ENCODE results near the gene SH2D7. TPM values are rescaled to one million over a fixed set of nuclear protein-coding genes. Genes with fewer than 3 reads are reported as not detected.

Gene SH2D7
- total and polyA plus RNA-seq, 2 experiments from 2014 or later = 0.31 TPM; not detected in 1

- TF ChIP-seq ZNF462 (CRISPR knock-in tag; IDR thresholded peaks at IDR 0.05) = no peak
Measured at GRCh38 chr15:78112551-78112950, 20.2 kb downstream of the SH2D7 start (continued).

GRCh38 chr15:78120523-78120922, 28.2 kb downstream of the SH2D7 start:
- Histone ChIP-seq H3K27me3 (ENCODE audit: insufficient read depth) (no peaks in the 10 kb centered on the region), H2AFZ (no peak overlapping the region), H3K4me2 (peak overlapping the region; percentile 29; the same call in 1 of the 2 replicates), H3K79me2 (replicated peaks; ENCODE audit: insufficient read depth) (no peaks in the 10 kb centered on the region), H3K27ac (ENCODE audit: low read depth) (0 out of 2 replicates have a peak overlapping the region, but pooled peaks have one; percentile 24), H3K4me3 (no peak overlapping the region), H3K4me1 (ENCODE audit: insufficient read depth) (peaks cover 11% of the 10 kb centered on the region; the same call in 1 of the 2 replicates), H3K9me2 (ENCODE audit: insufficient read depth) (no peaks in the 10 kb centered on the region), H3F3A (replicated peaks; ENCODE audit: low read depth) (no peaks in the 10 kb centered on the region), H4K20me1 (replicated peaks; ENCODE audit: insufficient read depth) (no peaks in the 10 kb centered on the region; the same call in 1 of the 2 replicates), H3K36me3 (ENCODE audit: insufficient read depth) (no peaks in the 10 kb centered on the region)
- peaks cover 6% of the 10 kb centered on the region for H3K27me3 Mint-ChIP-seq (ENCODE audit: insufficient read depth, low read depth, poor library complexity)
- peak; percentile 78 for ATAC-seq
- H3K9me3 Mint-ChIP-seq = no peaks in the 10 kb centered on the region
- DNase-seq (ENCODE audit: low spot score) = peak; percentile 46
- no peak for TF ChIP-seq REST (IDR thresholded peaks at IDR 0.05; ENCODE audit: unreplicated experiment)
- peak overlapping the region; percentile 89 for H3K27ac Mint-ChIP-seq
- peaks cover 8% of the 10 kb centered on the region; the same call in 1 of the 3 replicates for H3K36me3 Mint-ChIP-seq (ENCODE audit: low read depth)
- H3K4me1 Mint-ChIP-seq = peaks cover 26% of the 10 kb centered on the region
- H3K4me3 Mint-ChIP-seq = peak overlapping the region; percentile 25; the same call in 1 of the 3 replicates
